GM20000 (cell line): ENCODE data around the gene FAM167B.
"Not testable (repeated sequence)": the region's sequence is repeated elsewhere in the genome, so short reads cannot be mapped to it uniquely, and the experiment has no call there.

Experiments
- DNase-seq: peaks from one replicate; pipeline ENCODE4 v3.0.0; 2012; ENCODE audit warnings: low spot score
- TF ChIP-seq, protein P1 (sequence below): IDR thresholded peaks from 2 replicates; pipeline ENCODE4 v1.5.1; 2012; ENCODE audit warnings: mild to moderate bottlenecking, control low read depth; ENCODE audit errors: extremely low read depth, missing control alignments

The FAM167B gene

DNA sequence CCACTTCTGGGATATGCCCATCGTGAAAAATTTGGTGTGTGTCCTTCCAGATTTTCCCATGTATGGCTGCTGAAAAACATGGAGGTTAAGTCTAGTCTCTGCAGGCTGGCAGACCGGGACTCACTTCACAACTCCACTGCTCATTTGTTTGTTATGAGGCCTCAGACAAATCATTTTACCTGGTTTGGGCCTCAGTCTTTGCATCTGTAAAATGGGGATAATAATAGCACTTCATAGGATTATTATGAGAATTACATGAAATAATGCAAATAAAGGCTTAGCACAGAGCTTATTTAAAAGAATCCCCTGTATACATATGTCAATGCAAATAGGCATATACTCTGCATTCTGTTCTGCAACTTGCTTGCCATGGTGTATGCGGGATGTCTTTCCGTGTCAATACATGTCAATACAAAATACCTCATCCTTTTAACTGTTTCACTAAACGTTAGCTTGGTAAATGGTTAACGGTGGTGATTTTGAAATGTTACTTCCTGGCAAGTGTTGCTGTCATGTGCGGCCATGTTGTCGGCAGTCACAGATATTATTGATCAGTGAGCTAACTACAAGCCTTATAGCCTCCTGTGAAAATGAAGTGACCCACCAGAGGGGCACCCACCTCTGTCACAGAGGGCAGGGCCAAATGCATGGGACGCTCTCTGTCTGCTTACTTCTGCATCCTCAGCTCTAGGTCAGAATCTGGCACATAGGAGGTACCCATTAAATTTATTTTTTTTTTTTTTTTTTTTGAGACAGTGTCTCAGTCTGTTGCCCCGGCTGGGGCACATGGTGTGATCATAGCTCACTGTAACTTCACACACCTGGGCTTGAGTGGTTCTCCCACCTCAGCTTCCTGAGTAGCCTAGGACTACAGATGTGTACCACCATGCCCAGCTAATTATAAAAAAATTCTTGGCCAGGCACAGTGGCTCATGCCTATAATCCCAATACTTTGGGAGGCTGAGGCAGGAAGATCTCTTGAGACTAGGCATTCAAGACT, 8.3 kb downstream of the FAM167B start:
- TF ChIP-seq, protein P1, sequence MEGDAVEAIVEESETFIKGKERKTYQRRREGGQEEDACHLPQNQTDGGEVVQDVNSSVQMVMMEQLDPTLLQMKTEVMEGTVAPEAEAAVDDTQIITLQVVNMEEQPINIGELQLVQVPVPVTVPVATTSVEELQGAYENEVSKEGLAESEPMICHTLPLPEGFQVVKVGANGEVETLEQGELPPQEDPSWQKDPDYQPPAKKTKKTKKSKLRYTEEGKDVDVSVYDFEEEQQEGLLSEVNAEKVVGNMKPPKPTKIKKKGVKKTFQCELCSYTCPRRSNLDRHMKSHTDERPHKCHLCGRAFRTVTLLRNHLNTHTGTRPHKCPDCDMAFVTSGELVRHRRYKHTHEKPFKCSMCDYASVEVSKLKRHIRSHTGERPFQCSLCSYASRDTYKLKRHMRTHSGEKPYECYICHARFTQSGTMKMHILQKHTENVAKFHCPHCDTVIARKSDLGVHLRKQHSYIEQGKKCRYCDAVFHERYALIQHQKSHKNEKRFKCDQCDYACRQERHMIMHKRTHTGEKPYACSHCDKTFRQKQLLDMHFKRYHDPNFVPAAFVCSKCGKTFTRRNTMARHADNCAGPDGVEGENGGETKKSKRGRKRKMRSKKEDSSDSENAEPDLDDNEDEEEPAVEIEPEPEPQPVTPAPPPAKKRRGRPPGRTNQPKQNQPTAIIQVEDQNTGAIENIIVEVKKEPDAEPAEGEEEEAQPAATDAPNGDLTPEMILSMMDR, result no peak
- no peak for DNase-seq

DNA sequence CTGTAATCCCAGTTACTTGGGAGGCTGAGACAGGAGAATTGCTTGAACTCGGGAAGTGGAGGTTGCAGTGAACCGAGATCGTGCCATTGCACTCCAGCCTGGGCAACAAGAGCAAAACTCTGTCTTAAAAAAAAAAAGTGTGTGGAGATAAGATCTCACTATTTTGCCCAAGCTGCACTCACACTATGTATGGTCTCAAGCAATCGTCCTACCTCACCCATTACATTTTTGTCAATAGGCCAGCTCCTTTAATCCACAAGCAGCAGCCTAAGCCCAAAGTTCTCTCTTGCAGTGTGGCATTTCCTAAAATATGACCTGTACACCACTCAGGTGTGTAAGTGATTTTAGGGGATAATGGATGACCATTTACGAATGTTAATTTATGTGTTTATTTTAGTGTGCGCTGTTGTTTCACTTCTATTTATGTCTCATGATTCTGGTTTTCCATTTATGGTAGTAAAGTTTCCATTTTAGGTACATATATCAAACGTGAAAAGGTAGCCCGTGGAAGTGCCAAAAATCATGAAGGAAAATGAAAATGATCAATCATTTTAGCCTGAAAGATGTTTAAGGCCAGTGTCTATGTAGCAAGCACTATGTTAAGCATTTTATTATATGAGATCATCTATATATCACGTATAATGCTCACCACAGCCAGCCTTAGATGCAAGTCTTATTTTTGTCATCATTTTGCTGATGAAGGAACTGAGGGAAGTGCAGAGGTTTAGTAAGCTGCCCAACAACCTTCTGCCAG, 9.6 kb downstream of the FAM167B start:
- TF ChIP-seq, protein P1, result no peak
- DNase-seq, result no peak

DNA sequence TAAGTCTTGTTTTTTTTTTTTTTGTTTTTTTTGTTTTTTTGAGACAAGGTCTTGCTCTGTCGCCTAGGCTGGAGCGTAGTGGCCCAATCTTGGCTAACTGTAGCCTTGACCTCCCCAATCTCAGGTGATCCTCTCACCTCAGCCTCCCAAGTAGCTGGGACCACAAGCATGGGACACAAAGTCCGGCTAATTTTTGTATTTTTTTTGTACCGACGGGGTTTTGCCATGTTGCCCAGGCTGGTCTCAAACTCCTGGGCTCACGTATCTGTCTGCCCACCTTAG, 10.1 kb downstream of the FAM167B start:
- DNase-seq, result no peak
- TF ChIP-seq, protein P1, result no peak

DNA sequence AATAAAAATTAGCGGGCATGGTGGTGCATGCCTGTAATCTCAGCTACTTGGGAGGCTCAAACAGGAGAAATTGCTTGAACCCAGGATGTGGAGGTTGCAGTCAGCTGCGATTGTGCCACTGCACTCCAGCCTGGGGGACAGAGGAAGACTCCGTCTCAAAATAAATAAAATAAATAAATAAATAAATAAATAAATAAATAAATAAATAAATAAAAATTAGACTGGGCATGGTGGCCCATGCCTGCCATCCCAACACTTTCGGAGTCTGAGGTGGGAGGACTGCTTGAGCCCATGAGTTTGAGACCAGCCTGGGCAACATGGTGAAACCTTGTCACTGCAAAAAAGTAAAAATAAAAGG, 16.2 kb downstream of the FAM167B start:
- DNase-seq, result not testable (repeated sequence)

DNA sequence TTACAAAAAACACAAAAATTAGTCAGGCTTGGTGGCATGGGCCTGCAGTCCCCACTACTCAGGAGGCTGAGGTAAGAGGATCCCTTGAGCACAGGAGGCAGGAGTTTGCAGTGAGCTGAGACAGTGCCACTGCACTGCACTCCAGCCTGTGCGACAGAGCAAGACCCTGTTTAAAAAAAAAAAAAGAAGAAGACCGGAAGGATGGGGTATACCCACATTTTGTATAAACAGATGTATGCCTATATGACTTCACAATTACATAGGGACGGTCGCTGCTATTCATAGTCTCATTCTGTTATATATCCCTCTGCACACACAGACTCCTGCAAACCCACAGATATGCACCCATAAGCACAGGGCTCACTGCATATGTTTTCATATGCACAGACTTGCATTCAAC, 16.7 kb downstream of the FAM167B start:
- TF ChIP-seq, protein P1, result no peak
- DNase-seq, result peak; percentile 35

DNA sequence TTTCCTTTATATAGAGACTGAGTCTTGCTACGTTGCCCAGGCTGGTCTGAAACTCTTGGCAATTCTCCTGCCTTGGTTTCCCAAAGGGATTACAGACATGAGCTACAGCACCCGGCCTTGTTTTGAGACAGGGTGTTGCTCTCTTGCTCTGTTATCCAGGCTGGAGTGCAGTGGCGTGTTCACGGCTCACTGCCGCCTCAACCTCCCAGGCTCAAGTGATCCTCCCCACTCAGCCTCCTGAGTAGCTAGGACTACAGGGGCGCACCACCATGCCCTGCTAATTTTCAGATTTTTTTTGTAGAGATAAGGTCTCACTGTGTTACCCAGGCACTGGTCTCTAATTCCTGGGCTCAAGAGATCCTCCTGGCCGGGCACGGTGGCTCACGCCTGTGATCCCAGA, 18.8 kb downstream of the FAM167B start:
- no peak for DNase-seq
- TF ChIP-seq, protein P1, result no peak

DNA sequence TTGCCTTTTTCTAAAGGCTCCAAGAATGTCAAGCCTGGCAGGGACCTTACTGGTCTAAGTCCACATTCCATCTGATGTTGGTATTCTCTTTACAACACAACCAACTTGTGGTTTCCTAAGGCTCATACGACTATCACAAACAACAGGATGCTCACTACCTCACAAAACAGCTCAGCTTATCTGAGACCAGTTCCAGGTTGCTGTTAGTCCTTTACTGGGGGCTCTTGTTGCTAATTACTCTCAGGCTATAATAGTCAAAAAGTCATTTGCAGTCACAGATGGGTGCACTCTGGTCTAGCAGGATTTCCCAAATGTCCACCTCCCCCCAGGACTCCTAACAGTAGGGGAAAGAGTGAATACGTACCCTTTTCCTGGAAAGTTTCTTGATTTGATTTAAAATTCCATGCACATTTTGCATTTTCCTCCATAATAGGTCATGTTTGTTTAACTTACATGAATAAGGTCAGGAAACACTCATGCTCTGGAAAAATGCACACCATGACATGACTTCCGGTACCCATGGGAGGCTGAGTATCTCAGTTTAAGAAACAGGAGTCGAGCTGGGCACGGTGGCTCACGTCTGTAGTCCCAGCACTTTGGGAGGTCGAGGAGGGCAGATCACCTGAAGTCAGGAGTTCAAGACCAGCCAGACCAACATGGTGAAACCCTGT, 20.0 kb downstream of the FAM167B start:
- DNase-seq, result no peak
- TF ChIP-seq, protein P1, result no peak
